Testis (tissue), 3 donors: ENCODE results near the gene CA12. TPM values are rescaled to one million over a fixed set of nuclear protein-coding genes. Genes with fewer than 3 reads are reported as not detected.

ENCODE experiments used
- DNase-seq: peaks from one replicate; pipeline ENCODE4 v3.0.0-alpha.2; 2019
- H3K27ac ChIP-seq, 2 donors: fragments of 200-600 bp; sonication (generic); one replicate each; pipeline ENCODE4 v1.5.1; 2019
- H3K27me3 ChIP-seq: fragments of 200-600 bp; sonication (generic); one replicate; pipeline ENCODE4 v1.5.1; 2019
- H3K36me3 ChIP-seq: fragments of 200-600 bp; sonication (generic); one replicate; pipeline ENCODE4 v1.5.1; 2017; ENCODE audit warnings: low read depth; ENCODE audit errors: missing control alignments
- H3K4me1 ChIP-seq: fragments of 200-600 bp; sonication (generic); one replicate; pipeline ENCODE4 v1.5.1; 2019
- H3K4me3 ChIP-seq, 2 donors: fragments of 200-600 bp; sonication (generic); one replicate each; pipeline ENCODE4 v1.5.1; 2017 to 2019
- H3K9me3 ChIP-seq: fragments of 200-600 bp; sonication (generic); one replicate; pipeline ENCODE4 v1.5.1; 2017
- POLR2A ChIP-seq: fragments of 450-650 bp; IDR thresholded peaks from one replicate; pipeline ENCODE4 v1.6.1; 2017; ENCODE audit warnings: antibody characterized with exemption, mild to moderate bottlenecking, moderate library complexity
- WGBS, 2 donors: methylation state at CpG; one replicate each; pipeline ENCODE4 v1.1.5; 2018; 5-methylcytosine and 5-hydroxymethylcytosine counted together
- intact Hi-C: fragments of 100-400 bp; cut with DNase I; formaldehyde crosslinking; loops from one replicate; pipeline ENCODE4 v1.15.1; 2023; ENCODE audit warnings: low total_unique reads
- polyA plus RNA-seq: library from polyadenylated mRNA; stranded (reverse); fragments of 350-450 nt; fragmentation: Illumina TruSeq; extraction: RNeasy Lipid Tissue Mini Kit (QIAGEN cat#74804); gene quantifications from one replicate; pipeline ENCODE4 v1.2.3, GENCODE V29; 2014; ENCODE audit warnings: low read depth, low replicate concordance; ENCODE audit not compliant: insufficient read depth
- total RNA-seq, 2 donors: library from RNA; depleted of rRNA; stranded (reverse); fragments of >200 nt; gene quantifications; one replicate each; pipeline ENCODE4 v1.2.3, GENCODE V29; 2016
- TF ChIP-seq, protein P1 (sequence below), 3 experiments: fragments of 450-650 bp in 2 of 3; fragments of 200-600 bp in 1 of 3; sonication (generic) in 1 of 3; IDR thresholded peaks; one replicate each; pipeline ENCODE4 v1.5.1; 2016 to 2019; ENCODE audit warnings: antibody characterized with exemption in 3 of 3, mild to moderate bottlenecking in 2 of 3, moderate library complexity in 1 of 3

CA12 gene
- total and polyA plus RNA-seq, 3 donors from 2014 or later: 0.55 to 8.0 (median 0.68) TPM

DNA sequence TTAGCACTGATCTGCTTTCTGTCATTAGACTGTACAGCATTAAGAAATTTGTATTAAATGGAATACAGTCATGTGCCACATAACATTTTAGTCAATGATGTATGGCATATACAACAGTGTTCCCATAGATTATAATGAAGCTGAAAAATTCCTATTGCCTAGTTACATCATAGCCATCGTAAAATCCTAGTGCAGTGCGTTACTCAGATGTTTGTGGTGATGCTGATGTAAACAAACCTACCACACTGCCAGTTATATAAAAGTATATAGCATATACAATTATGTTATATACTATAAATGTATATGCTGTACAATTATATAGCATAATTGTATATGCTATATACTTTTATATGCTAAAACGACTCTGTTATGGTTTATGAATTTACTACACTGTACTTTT lies 62.6 kb downstream of the CA12 start:
- Histone ChIP-seq H3K9me3 (no peaks in the 10 kb centered on the region), H3K36me3 (no peaks in the 10 kb centered on the region), H3K27ac (no peak overlapping the region), H3K4me3 (no peak overlapping the region), H3K4me1 (no peaks in the 10 kb centered on the region), H3K27me3 (no peaks in the 10 kb centered on the region)
- no peak for TF ChIP-seq POLR2A
- TF ChIP-seq, protein P1, sequence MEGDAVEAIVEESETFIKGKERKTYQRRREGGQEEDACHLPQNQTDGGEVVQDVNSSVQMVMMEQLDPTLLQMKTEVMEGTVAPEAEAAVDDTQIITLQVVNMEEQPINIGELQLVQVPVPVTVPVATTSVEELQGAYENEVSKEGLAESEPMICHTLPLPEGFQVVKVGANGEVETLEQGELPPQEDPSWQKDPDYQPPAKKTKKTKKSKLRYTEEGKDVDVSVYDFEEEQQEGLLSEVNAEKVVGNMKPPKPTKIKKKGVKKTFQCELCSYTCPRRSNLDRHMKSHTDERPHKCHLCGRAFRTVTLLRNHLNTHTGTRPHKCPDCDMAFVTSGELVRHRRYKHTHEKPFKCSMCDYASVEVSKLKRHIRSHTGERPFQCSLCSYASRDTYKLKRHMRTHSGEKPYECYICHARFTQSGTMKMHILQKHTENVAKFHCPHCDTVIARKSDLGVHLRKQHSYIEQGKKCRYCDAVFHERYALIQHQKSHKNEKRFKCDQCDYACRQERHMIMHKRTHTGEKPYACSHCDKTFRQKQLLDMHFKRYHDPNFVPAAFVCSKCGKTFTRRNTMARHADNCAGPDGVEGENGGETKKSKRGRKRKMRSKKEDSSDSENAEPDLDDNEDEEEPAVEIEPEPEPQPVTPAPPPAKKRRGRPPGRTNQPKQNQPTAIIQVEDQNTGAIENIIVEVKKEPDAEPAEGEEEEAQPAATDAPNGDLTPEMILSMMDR (IDR thresholded peaks at IDR 0.05): no peak
- WGBS, 2 donors: 94 to 96% methylated on average over 3 of the region's 3 CpGs
- intact Hi-C loops: no loop called here
- no peak for DNase-seq

DNA sequence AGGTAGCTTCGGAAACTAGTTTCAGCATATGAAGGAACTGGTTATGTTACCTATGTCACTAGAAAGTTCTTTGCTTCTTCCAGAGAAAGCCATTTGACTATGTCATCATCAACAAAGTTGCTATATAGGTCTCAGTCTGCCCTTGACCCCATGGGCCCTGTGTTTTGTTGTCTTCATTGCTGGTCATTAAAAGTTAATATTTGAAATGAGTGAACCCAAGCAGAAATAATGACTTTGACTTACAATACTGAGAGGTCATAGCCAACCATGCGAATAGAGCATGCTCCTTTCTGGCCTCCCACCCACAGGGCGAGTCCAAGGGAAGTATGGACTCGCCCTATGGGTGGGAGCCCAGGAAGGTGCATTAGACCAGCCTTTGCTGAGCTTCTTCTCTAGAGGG lies 63.3 kb downstream of the CA12 start:
- 87 to 98% methylated on average over 4 of the region's 4 CpGs for WGBS, 2 donors
- no peaks in the 10 kb centered on the region for H3K27me3 ChIP-seq
- no peak for DNase-seq
- H3K4me3 ChIP-seq: no peak overlapping the region
- no peaks in the 10 kb centered on the region for H3K9me3 ChIP-seq
- TF ChIP-seq POLR2A: no peak
- TF ChIP-seq, protein P1 (IDR thresholded peaks at IDR 0.05): no peak
- intact Hi-C loops: no loop called here
- no peaks in the 10 kb centered on the region for H3K4me1 ChIP-seq
- H3K36me3 ChIP-seq: no peaks in the 10 kb centered on the region
- H3K27ac ChIP-seq: no peak overlapping the region

DNA sequence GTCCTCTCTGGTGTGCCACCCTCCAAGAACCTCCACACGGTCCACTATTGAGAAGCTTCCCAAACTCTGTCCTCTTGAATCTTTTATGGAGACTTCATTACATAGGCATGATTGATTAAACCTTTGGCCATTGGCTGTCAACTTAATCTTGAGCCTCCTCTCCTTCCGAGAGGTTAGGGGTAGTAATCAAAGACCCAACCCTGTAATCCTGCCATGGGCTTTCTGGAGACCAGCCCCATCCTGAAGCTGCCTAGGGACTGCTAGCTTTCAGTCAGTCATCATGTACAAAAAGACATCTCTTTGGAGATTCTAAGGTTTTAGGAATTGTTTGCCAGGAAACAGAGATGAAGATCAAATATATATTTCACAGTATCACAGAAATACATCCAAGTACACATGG lies 67.2 kb downstream of the CA12 start:
- H3K27me3 ChIP-seq: no peaks in the 10 kb centered on the region
- 63 to 65% methylated on average over 2 of the region's 2 CpGs for WGBS, 2 donors
- intact Hi-C loops: no loop called here

DNA sequence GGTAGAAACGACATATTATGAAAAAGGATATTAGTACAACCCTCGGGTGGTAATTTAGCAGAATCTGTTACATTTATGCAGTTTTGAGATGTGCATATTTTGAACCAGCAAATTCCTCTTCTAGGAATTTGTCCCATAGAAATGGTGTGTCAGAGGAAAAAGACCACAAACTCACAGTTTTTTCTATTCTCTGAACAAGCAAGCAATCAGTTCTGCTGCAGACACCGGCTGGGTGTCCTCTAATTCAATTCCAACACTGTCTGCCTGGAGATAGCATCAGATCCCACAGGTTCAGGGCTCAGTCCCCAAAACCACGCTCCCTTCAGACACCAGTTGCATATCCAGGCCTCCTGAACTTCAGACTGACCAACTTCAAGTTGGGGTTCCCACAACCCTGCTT lies 67.8 kb downstream of the CA12 start:
- 79 to 90% methylated on average over 4 of the region's 4 CpGs for WGBS, 2 donors
- intact Hi-C loops: no loop called here
- Histone ChIP-seq H3K9me3 (no peaks in the 10 kb centered on the region), H3K36me3 (no peaks in the 10 kb centered on the region), H3K27me3 (no peaks in the 10 kb centered on the region), H3K4me1 (no peaks in the 10 kb centered on the region), H3K4me3 (no peak overlapping the region), H3K27ac (no peak overlapping the region)
- TF ChIP-seq, protein P1 (IDR thresholded peaks at IDR 0.05): no peak
- no peak for TF ChIP-seq POLR2A
- no peak for DNase-seq

More for the DNA sequence above, 67.2 kb downstream of the CA12 start:
- no peak for DNase-seq
- Histone ChIP-seq H3K36me3 (no peaks in the 10 kb centered on the region), H3K9me3 (no peaks in the 10 kb centered on the region), H3K4me3 (no peak overlapping the region), H3K4me1 (no peaks in the 10 kb centered on the region), H3K27ac (no peak overlapping the region)
- TF ChIP-seq, protein P1 (IDR thresholded peaks at IDR 0.05): no peak
- TF ChIP-seq POLR2A: no peak

DNA sequence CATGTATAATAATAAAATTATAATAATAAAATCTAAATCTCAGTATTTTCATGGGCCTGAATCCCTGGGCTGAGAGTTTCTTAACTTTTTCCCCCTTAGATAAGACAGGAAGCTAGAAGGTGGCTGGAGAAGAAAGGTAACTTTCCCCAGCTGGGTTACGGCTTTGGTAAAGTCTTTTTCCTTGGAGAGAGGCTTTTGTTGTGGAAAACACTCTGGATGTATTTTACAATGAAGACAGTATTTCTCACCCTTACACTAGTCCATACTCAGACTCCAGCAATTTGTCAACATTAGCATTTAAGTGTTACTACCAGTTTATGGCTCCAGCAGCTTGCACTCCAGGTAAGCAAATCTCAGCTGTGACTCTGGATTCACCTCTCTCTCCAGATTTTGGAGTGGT lies 69.4 kb downstream of the CA12 start:
- no peaks in the 10 kb centered on the region for H3K4me1 ChIP-seq
- no peak overlapping the region for H3K27ac ChIP-seq
- WGBS, 2 donors: 87 to 89% methylated on average over 1 of the region's 1 CpG
- no peaks in the 10 kb centered on the region for H3K27me3 ChIP-seq
- intact Hi-C loops: no loop called here
- TF ChIP-seq POLR2A: no peak
- TF ChIP-seq, protein P1 (IDR thresholded peaks at IDR 0.05): no peak
- H3K9me3 ChIP-seq: no peaks in the 10 kb centered on the region
- H3K4me3 ChIP-seq: no peak overlapping the region
- H3K36me3 ChIP-seq: no peaks in the 10 kb centered on the region
- no peak for DNase-seq
